HG02973 (cell line): ENCODE measurements around the gene DAGLA.

Experiments
- ATAC-seq: cut with Tn5 transposase; IDR thresholded peaks from one replicate; pipeline ENCODE4 v1.9.1; 2021; ENCODE audit warnings: moderate library complexity; ENCODE audit not compliant: unreplicated experiment

Gene DAGLA

GRCh38 chr11:61761440-61762222 is 81.4 kb downstream of the DAGLA start:
- no peak for ATAC-seq

DNA sequence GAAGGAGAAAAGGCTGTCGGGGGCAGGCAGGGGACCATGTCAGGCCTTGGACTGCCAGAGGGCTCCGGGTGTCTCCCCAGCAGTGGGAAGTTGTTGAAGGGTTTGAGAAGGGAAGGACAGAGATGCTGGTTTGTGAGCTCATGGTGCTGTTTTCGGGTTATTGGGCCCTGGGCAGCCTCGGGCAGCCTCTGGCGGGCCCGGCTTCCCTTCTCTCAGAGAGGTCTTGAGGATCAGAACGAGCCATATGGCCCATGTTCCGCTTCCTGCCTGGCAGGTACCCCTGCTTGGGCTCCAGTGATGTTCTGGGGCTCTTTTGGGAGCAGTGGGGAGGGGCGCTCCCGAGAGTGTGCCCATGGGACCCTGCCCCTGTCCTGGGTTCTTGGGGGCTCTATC is 82.0 kb downstream of the DAGLA start:
- ATAC-seq: no peak

DNA sequence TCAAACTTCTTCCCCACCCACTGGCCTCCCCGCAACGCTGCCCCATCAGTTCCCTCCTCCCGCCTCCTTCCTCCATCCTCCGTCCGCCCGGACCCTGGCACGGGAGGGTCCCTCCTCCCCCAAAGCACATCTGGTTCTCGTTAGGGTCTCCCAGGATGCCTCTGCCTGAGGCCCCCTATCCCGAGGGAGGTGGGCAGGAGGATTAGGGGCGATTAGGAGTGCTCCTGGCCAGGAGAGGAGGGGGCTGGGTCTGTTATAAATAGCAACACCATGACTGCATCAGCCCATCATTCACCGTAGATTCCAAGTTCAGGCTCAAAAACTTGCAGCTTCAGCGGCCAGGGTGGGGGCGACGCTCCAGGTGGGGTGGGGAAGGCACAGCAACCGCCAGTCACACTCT is 82.6 kb downstream of the DAGLA start:
- no peak for ATAC-seq

DNA sequence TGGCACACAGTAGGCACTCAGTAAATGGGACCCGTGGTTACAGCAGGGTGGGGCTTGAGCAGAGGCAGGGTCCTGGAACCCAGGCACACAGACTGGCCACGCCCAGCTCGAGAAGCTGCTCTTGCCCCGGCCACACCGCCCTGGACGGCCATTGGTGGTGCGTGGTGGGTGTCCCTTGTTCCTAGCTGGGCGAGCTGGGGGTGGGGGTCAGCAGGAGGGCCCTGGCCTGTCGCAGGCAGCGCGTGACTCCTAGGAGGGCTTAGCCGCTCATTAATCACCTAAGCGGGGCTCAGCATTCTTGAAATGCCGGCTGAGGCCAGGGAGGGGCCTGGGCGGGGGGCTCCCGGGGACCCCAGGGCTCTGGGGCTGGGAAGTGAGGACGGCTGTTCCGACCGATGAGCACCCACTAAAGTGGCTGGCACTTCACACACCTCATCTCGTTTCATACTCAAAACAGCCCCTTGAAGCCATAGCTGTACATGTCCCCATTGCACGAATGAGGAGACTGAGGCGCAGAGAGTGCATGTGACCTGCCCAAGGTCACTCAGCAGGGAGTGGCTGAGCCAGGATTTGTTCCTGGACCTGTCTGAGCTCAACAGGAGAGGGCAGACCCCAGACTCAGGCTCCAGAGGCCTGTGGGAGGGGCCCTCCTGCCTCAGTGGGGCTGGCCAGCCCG is 83.9 kb downstream of the DAGLA start:
- no peak for ATAC-seq

DNA sequence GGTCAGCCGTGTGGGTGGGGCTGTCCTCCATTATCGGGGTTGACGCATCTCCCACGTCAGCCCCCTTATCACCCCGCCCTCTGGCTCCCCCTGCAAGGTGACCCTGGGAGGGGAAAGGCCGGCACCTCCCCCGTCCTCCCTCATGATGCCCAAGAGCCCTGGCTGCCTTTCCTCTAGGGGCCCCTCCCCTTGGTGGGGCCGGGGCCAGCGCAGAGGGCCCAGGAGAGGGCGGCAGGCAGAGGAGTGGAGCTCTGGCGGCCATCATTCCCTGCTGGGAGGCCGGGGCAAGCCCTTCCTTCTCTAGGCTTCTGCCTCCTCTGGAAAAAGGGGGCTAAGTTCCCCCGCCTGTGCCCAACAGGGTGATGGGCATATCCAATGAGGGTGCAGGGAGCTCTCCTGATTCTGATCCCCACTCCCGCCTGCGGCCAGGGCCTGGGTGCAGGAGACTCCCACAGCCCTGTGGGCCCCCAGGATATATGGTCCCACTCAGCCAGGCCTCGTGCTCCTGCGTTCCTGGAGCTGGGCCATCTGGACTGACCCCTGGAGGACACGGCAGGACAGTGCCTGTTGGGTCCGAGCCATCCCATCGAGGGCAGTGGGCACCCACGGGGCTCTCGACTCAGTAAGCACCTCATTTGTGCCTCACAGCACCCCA is 84.5 kb downstream of the DAGLA start:
- no peak for ATAC-seq

- no peak for ATAC-seq
Observed at GRCh38 chr11:61765550-61766253, 85.5 kb downstream of the DAGLA start.

DNA sequence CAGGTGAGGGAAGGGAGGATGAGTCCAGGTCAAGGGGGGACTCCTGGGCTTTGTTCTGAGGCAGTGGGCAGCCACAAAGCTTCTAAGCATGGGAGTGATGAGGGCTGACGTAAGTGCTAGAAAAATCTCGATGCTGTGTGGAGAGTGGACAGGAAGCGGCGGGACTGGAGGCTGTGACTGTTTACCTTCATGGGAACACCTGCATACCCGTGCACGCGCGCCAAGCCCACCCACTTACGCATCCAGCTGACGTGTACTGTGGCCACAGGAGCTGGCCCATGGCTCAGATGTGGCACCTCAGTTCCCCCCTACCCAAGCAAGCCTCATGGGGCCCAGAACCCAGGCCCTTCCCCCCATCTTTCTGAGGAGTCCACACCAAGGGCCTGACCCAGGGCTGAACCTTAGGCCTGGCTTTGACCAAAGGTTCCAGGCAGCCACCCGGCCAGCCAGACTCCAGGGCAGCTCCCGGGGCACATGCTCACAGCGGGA is 86.2 kb downstream of the DAGLA start:
- no peak for ATAC-seq

GRCh38 chr11:61768376-61769076 is 88.3 kb downstream of the DAGLA start:
- no peak for ATAC-seq

DNA sequence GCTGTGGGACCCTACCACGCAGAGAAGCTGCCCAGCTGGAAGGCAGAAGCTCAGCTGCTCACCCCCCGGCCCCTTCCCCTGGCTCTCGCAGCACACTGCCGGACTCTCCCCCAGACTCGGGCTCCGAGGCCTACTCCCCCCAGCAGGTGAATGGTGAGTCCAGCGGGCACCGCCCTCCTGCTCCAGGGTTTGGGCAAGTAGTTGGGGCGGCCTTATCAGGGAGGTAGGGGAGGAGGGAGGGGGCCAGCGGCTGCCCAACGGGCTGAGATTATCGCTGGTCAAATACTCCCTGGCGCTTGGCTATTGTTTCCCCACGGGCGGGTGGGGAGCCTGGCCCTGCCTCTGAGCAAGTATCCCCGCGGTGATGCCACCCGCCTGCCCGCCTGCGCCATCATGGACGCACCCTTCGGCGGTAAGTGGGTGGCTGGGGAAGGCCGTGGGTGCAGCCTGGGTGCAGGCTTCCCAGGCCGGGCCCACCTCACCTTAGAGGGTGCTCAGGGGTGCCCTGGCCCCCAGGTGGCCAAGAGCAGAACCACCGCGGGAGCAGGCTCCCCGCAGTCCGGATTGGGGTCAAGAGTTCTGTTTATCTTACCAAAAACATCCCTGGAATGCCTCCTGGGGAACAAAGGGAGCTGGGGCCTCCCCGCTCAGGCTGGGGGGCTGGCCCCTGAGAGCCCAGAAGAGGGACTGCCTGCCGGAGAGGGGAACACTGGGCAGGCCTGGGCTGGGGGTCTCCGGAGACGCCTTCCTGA is 89.2 kb downstream of the DAGLA start:
- no peak for ATAC-seq

DNA sequence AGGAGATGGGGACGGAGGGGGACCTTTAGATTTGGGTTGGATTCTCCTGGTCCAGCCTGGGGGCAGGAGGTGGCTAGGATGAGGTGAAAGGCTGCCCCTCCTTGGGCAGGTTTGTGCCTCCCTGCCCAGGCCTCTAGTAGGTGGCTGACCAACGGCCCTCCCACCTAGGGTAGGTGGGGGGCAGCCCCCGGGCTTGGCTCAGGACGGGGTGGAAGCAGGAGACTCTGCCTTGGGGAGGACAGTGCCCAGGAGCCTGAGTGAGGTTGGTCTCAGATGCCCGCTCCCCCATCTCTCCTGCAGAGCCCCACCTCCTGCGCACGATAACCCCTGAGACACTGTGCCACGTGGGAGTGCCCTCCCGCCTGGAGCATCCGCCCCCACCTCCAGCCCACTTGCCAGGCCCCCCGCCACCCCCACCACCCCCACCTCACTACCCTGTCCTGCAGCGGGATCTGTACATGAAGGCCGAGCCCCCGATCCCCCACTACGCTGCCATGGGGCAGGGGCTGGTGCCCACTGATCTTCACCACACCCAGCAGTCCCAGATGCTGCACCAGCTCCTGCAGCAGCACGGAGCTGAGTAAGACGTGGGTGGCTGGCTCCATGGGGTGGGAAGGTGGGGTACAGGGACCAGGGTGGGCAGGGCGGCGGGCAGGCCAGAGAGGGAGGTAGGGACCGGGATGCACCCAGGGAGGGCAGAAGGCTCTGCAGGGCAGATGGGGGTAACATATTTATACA is 89.9 kb downstream of the DAGLA start:
- ATAC-seq: no peak

- no peak for ATAC-seq
Observed at GRCh38 chr11:61771195-61771894, 91.2 kb downstream of the DAGLA start.

DNA sequence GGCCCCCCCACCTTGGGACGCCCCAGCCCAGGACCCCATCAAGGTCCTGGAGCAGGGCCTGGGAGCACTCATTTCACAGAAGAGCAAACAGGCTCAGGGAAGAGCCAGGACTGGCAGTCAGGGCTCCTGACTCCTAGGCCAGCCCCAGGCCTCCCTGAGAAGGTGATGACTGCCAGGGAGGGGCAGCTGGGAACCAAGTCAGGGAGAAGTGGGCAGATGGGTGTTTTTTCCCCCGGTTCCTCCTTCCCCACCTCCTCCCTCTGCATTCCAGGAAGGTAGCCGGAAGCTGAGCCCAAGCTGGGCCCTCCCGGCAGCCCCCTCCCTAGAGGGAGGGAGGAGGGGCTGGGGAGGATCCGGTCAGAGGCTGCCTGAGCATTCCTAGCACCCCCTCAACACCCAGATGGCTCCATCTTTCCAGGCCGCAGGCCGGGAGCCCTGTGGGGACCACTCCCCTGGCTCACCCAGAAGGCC is 91.8 kb downstream of the DAGLA start:
- no peak for ATAC-seq

DNA sequence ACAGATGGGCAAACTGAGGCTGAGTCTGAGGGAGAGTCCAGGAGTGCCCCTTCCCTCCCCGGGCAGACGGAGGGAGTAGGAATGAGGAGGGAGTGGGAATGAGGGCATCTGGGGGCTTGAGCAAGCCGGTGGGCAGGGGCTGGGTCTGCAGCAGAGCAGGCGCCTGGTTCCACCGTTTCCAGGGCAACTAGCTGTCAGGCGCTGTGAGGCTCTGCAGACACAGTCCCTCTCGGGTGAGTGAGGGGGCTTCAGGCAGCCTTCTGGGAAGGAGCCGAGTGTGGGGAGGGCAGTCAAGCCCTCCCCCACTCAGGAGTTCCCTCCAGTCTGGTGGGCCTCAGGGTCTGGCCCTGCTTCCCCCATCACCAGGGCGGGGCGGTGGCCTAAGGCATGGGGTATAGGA is 93.2 kb downstream of the DAGLA start:
- ATAC-seq: no peak

- no peak for ATAC-seq
Observed at GRCh38 chr11:61773809-61774208, 93.6 kb downstream of the DAGLA start.

DNA sequence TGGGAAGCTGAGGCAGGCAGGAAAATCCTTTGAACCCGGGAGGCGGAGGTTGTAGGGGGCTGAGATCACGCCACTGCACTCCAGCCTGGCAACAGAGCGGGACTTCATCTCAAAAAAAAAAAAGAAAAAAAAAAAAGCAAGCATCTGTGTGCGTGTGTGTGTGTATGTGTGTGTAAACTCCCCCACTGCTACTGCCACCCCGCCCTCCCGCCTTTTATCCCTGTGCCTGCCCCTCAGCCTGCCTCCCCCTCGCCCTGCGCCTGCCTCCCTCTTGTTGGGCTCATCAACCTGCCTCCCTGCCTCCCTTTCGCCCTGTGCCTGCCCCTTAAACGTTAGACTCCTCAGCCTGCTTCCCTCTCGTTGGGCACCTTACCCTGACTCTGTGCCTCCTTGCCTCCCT is 94.2 kb downstream of the DAGLA start:
- no peak for ATAC-seq

GRCh38 chr11:61775106-61775505 is 94.9 kb downstream of the DAGLA start:
- ATAC-seq: no peak

GRCh38 chr11:61775606-61776554 is 95.7 kb downstream of the DAGLA start:
- ATAC-seq: no peak
